GM12875 (cell line): Measurements from ENCODE around the gene BBIP1.

Experiments
- H3K4me3 ChIP-seq: one replicate; pipeline ENCODE4 v1.5.1; 2011; ENCODE audit warnings: low read depth, low read length, control low read depth
- TF ChIP-seq, protein P1 (sequence below): IDR thresholded peaks from 2 replicates; pipeline ENCODE4 v1.5.1; 2011; ENCODE audit warnings: low read depth, mild to moderate bottlenecking, control low read depth, inconsistent platforms, low read length, moderate library complexity, borderline replicate concordance; ENCODE audit not compliant: insufficient read depth

BBIP1 gene

GRCh38 chr10:110865809-110866482 lies 53.0 kb downstream of the BBIP1 start:
- TF ChIP-seq, protein P1, sequence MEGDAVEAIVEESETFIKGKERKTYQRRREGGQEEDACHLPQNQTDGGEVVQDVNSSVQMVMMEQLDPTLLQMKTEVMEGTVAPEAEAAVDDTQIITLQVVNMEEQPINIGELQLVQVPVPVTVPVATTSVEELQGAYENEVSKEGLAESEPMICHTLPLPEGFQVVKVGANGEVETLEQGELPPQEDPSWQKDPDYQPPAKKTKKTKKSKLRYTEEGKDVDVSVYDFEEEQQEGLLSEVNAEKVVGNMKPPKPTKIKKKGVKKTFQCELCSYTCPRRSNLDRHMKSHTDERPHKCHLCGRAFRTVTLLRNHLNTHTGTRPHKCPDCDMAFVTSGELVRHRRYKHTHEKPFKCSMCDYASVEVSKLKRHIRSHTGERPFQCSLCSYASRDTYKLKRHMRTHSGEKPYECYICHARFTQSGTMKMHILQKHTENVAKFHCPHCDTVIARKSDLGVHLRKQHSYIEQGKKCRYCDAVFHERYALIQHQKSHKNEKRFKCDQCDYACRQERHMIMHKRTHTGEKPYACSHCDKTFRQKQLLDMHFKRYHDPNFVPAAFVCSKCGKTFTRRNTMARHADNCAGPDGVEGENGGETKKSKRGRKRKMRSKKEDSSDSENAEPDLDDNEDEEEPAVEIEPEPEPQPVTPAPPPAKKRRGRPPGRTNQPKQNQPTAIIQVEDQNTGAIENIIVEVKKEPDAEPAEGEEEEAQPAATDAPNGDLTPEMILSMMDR, result no peak
- H3K4me3 ChIP-seq, result no peak overlapping the region

DNA sequence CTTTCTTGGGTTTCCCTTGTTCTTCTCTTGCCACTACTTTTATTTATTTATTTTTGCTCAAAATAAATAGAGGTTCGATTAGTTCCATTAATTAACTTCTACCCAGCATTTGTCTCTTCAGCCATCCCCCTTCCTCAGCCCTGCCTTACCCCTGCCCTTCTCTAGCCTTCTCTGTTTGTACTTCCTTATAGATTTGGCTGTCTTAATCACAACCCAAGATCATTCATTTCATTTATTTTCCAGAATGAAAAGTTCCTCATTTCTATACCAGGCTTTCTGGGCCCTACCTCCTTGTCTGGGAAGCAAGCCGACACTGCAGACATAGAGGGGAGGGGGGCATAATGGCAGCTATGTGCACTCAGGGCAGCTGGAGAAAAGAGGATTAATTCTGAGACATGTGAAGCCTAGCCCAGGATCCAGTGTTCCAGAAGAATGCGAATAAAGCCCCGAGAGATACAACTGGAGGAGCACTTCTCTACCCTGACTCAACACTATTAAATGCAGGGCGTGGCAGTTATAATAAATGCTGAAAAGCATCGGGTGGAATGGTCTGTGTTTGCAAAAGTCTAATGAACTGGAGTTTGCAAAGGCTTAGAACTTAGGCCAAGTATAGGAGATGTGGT lies 53.7 kb downstream of the BBIP1 start:
- peak overlapping the region; percentile 7 for H3K4me3 ChIP-seq
- TF ChIP-seq, protein P1, result no peak

- H3K4me3 ChIP-seq, result peak overlapping the region; percentile 7
These were observed 54.3 kb downstream of the BBIP1 start for GRCh38 chr10:110864662-110865140.

DNA sequence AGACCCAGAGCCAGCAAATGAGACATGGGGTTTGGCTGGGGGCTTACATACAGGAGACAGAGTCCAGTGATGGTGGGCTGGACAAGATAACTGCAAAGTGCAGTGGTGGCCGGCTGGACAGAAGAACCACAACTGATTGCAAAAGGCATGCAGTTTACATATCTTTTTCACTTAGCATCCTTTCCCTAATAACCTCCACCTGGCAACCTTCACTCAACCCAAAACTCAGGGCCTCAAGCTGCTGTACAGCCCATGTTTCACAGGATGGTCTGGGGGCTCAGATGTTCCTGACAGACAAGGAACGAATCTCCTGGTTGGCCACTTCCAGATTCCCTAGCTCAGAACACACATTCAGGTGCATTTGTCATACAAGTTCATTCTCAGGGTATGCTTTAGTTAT lies 55.0 kb downstream of the BBIP1 start:
- H3K4me3 ChIP-seq, result no peak overlapping the region

More at GRCh38 chr10:110864662-110865140, 54.3 kb downstream of the BBIP1 start:
- TF ChIP-seq, protein P1, result no peak

DNA sequence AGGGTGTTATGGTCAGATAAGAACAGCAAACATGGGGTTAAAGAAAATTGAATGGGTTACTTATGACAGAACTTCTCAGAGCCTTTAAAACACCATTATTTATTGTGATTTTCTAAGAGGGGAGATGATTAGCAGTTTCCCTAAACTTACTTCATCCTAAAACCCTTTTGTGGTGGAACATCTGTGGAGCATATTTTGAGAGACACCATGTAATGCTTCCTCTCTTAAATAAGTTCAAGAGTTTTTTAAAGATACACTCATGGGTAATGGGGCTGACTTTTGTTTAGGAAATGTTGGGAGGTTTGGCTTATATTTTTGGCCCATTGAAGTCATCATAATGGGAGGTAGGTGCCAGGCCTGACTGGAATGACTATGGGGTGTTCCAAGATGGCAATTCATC lies 55.6 kb downstream of the BBIP1 start:
- TF ChIP-seq, protein P1, result no peak
- no peak overlapping the region for H3K4me3 ChIP-seq

More for the DNA sequence above, 55.0 kb downstream of the BBIP1 start:
- TF ChIP-seq, protein P1, result no peak

GRCh38 chr10:110862961-110863360 lies 56.0 kb downstream of the BBIP1 start:
- TF ChIP-seq, protein P1, result no peak
- no peak overlapping the region for H3K4me3 ChIP-seq

DNA sequence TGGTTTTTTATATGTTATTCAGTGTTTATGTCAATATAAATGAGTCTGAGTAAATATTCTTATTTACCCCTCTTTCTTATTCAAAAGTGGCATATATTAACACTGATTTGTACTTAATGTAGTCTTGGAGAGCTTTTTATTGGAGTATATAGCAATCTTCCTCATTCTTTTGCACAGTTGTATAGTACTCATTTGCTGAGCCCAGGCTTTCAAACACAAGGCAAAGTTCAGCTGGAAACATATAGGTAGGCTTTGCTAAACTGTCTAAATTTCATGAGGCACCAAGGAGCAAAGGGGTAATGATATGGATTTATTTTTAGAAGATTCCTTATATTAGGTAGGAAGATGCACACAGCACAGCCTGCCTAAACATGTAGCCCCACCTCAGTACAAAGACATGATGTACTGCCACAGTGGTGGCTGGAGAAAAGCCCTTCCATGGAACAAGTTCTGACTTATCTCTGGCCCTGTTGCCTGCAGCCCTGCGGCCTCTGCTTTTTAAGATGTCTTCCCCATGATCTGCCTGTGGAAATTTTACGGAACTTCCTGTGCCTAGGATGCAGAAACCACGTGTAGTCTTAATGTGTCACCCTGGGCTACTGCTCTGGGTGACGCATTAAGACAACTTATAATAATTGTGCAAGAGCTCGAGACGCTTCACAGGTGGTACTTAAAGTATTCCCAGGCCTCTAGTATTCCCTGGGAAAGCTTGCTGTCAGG lies 56.9 kb downstream of the BBIP1 start:
- TF ChIP-seq, protein P1, result no peak
- no peak overlapping the region for H3K4me3 ChIP-seq
